CD4-positive, alpha-beta memory T cell (primary cell): ENCODE results near the gene TEAD1. TPM values are rescaled to one million over a fixed set of nuclear protein-coding genes. Genes with fewer than 3 reads are reported as not detected.

ENCODE experiments used
- CTCF ChIA-PET: fragments of 350-600 bp; sonication (Branson Sonifier 250); formaldehyde crosslinking; loops from one replicate; lab custom pipeline; 2021; ENCODE audit warnings: inconsistent platforms; ENCODE audit not compliant: partially characterized antibody; lab: Charles Lee
- POLR2A ChIA-PET: fragments of 350-600 bp; sonication (Branson Sonifier 250); formaldehyde crosslinking; loops from one replicate; lab custom pipeline; 2021; ENCODE audit not compliant: partially characterized antibody; lab: Charles Lee
- DNase-seq, 5 donors: peaks; one replicate each; pipeline versions ENCODE4 v3.0.0 to v3.0.0-alpha.2; 2020 to 2022; ENCODE audit warnings: mixed read lengths in 1 of 5
- H3K27ac ChIP-seq: one replicate; pipeline ENCODE4 v1.7.0; 2013; ENCODE audit warnings: low read depth, low read length
- H3K27me3 ChIP-seq: 2 replicates; pipeline ENCODE4 v1.7.0; 2013; ENCODE audit warnings: mild to moderate bottlenecking, low read length, moderate library complexity; ENCODE audit not compliant: insufficient read depth
- H3K36me3 ChIP-seq: 2 replicates; pipeline ENCODE4 v1.7.0; 2013; ENCODE audit warnings: mild to moderate bottlenecking, low read length, moderate library complexity; ENCODE audit not compliant: insufficient read depth
- H3K4me1 ChIP-seq: 2 replicates; pipeline ENCODE4 v1.7.0; 2013; ENCODE audit warnings: mild to moderate bottlenecking, low read length, moderate library complexity; ENCODE audit not compliant: insufficient read depth
- H3K4me3 ChIP-seq, 2 donors: one replicate each; pipeline ENCODE4 v1.7.0; 2013; ENCODE audit warnings: low read length in 2 of 2, mild to moderate bottlenecking in 1 of 2
- H3K9me3 ChIP-seq, 2 donors: one replicate each; pipeline ENCODE4 v1.7.0; 2013; ENCODE audit warnings: low read length in 2 of 2, control low read depth in 1 of 2; ENCODE audit not compliant: control insufficient read depth in 1 of 2
- H3K27ac Mint-ChIP-seq, 7 donors: one replicate each; pipeline ENCODE4 v1.8.0; 2020 to 2021; ENCODE audit warnings: mixed read lengths in 7 of 7, mild to moderate bottlenecking in 6 of 7, inconsistent platforms in 3 of 7, moderate library complexity in 3 of 7
- H3K27me3 Mint-ChIP-seq, 2 donors: one replicate each; pipeline ENCODE4 v1.8.0; 2020 to 2021; ENCODE audit warnings: mixed read lengths in 2 of 2
- H3K36me3 Mint-ChIP-seq, 2 donors: one replicate each; pipeline ENCODE4 v1.8.0; 2020 to 2021; ENCODE audit warnings: mixed read lengths in 2 of 2, inconsistent platforms in 1 of 2, mild to moderate bottlenecking in 1 of 2
- H3K4me1 Mint-ChIP-seq, 4 donors: one replicate each; pipeline ENCODE4 v1.8.0; 2020 to 2021; ENCODE audit warnings: mixed read lengths in 4 of 4, mild to moderate bottlenecking in 1 of 4
- H3K4me3 Mint-ChIP-seq, 8 donors: one replicate each; pipeline ENCODE4 v1.8.0; 2020 to 2021; ENCODE audit warnings: mixed read lengths in 8 of 8, mild to moderate bottlenecking in 7 of 8, moderate library complexity in 6 of 8, inconsistent platforms in 3 of 8
- H3K9me3 Mint-ChIP-seq, 8 donors: one replicate each; pipeline ENCODE4 v1.8.0; 2020 to 2021; ENCODE audit warnings: mixed read lengths in 8 of 8, mild to moderate bottlenecking in 5 of 8, inconsistent platforms in 3 of 8, moderate library complexity in 1 of 8
- intact Hi-C: fragments of 100-400 bp; cut with micrococcal nuclease; formaldehyde crosslinking; loops from one replicate; pipeline ENCODE4 v1.15.1; 2023
- polyA plus RNA-seq, 2 donors: library from polyadenylated mRNA; unstranded; fragments of 300-500 nt; fragmentation: Illumina TruSeq; gene quantifications; one replicate each; pipeline ENCODE4 v1.2.3, GENCODE V29; 2021
- total RNA-seq, 2 experiments: library from RNA; stranded (reverse); gene quantifications; one replicate each; pipeline ENCODE4 v1.2.3, GENCODE V29; 2021

The TEAD1 gene
- total and polyA plus RNA-seq, 4 experiments from 2014 or later, result 0.15 to 1.1 (median 0.52) TPM; not detected in 1

DNA sequence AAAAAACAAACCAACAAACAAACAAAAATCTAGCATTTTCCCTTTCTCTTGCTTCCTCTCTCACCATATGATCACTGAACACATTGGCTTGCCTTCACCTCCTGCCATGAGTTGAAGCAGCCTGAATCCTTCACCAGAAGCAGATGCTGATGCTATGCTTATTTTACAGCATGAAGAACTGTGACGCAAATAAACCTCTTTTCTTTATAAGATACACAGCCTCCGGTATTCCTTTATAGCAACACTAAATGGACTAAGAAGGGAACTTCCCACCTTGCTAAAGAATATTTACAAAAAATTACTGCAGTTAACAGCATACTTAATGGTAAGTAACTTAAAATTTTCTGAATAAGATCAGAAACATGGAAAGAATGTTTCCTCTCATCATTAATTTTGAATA lies 27.7 kb upstream of the TEAD1 start:
- Histone ChIP-seq H3K27ac (no peak overlapping the region), H3K36me3 (no peaks in the 10 kb centered on the region), H3K4me1 (no peaks in the 10 kb centered on the region), H3K9me3 (no peaks in the 10 kb centered on the region), H3K4me3 (no peak overlapping the region), H3K27me3 (no peaks in the 10 kb centered on the region)
- no peak for DNase-seq
- no peaks in the 10 kb centered on the region for H3K36me3 Mint-ChIP-seq
- peaks cover 1 to 5% of the 10 kb centered on the region in 2 donors for H3K27me3 Mint-ChIP-seq
- no peak overlapping the region for H3K4me3 Mint-ChIP-seq
- peaks cover 0 to 5% (median 0%) of the 10 kb centered on the region in 8 donors for H3K9me3 Mint-ChIP-seq
- ChIA-PET CTCF (no interaction called here), POLR2A (no interaction called here)
- H3K4me1 Mint-ChIP-seq, result peaks cover 0 to 4% (median under 1%) of the 10 kb centered on the region in 4 donors
- H3K27ac Mint-ChIP-seq, result no peak overlapping the region
- intact Hi-C loops, result no loop called here

DNA sequence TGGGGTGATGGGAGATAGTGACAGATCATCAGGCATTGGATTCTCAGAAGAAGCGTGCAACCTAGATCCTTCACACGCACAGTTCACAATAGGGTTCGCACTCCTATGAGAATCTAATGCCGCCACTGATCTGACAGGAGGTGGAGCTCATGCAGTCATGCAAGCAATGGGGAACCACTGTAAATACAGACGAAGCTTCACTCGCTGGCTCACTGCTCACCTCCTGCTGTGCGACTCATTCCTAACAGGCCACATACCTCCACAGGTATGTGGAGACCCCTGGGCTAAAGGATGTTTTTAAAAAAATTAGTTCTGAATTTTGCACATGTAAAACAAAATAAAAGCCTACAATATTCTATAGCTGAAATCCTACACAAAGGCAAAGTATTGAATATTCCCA lies 20.5 kb upstream of the TEAD1 start:
- H3K36me3 ChIP-seq, result no peaks in the 10 kb centered on the region
- H3K36me3 Mint-ChIP-seq, result peaks cover 2 to 6% of the 10 kb centered on the region in 2 donors
- peaks cover 0 to 23% (median 15%) of the 10 kb centered on the region in 8 donors for H3K9me3 Mint-ChIP-seq
- peaks cover 0 to 2% (median under 1%) of the 10 kb centered on the region in 4 donors for H3K4me1 Mint-ChIP-seq
- peaks cover 0 to 2% of the 10 kb centered on the region in 2 donors for H3K27me3 Mint-ChIP-seq
- no peak for DNase-seq
- no peak overlapping the region for H3K4me3 ChIP-seq
- H3K27me3 ChIP-seq, result no peaks in the 10 kb centered on the region
- POLR2A ChIA-PET, result no interaction called here
- H3K27ac ChIP-seq, result no peak overlapping the region
- no peaks in the 10 kb centered on the region for H3K4me1 ChIP-seq
- intact Hi-C loops, result no loop called here
- no peaks in the 10 kb centered on the region for H3K9me3 ChIP-seq
- H3K4me3 Mint-ChIP-seq, result no peak overlapping the region
- H3K27ac Mint-ChIP-seq, result no peak overlapping the region
- CTCF ChIA-PET, result no interaction called here

DNA sequence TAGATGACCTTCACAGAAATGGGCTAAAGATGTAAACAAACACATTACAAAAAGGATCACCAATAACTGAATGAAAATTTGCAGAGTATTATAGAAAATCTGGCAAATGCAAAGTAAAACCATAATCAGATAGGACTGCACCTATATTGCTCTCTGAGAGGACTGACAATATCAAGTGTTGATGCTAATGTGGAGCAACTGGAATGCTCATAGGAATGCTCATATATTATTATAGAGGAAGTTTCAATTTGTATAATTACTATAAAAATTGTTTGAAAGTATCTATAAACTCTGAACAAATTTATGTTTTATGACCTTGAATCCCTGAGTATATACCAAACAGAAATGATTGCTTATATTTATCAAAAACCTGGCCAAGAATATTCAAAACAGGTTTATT lies 18.4 kb upstream of the TEAD1 start:
- Mint-ChIP-seq H3K27me3 (peaks cover 8 to 13% of the 10 kb centered on the region in 2 donors), H3K4me3 (no peak overlapping the region), H3K36me3 (peaks cover 2 to 6% of the 10 kb centered on the region in 2 donors), H3K9me3 (peaks cover 3 to 25% (median 15%) of the 10 kb centered on the region in 8 donors), H3K4me1 (peaks cover 0 to under 1% (median 0%) of the 10 kb centered on the region in 4 donors), H3K27ac (no peak overlapping the region)
- Histone ChIP-seq H3K4me3 (no peak overlapping the region), H3K9me3 (no peaks in the 10 kb centered on the region), H3K27me3 (no peaks in the 10 kb centered on the region), H3K4me1 (no peaks in the 10 kb centered on the region), H3K36me3 (no peaks in the 10 kb centered on the region), H3K27ac (no peak overlapping the region)
- ChIA-PET POLR2A (no interaction called here), CTCF (no interaction called here)
- intact Hi-C loops, result no loop called here
- DNase-seq, result no peak

- Histone ChIP-seq H3K4me3 (no peak overlapping the region), H3K27me3 (no peaks in the 10 kb centered on the region), H3K27ac (no peak overlapping the region), H3K9me3 (no peaks in the 10 kb centered on the region), H3K4me1 (no peaks in the 10 kb centered on the region), H3K36me3 (no peaks in the 10 kb centered on the region)
- CTCF ChIA-PET, result no interaction called here
- H3K4me3 Mint-ChIP-seq, result no peak overlapping the region
- POLR2A ChIA-PET, result no interaction called here
- DNase-seq, result no peak
- H3K9me3 Mint-ChIP-seq, result peaks cover 3 to 25% (median 15%) of the 10 kb centered on the region in 8 donors
- no peak overlapping the region for H3K27ac Mint-ChIP-seq
- intact Hi-C loops, result no loop called here
- peaks cover 2 to 6% of the 10 kb centered on the region in 2 donors for H3K36me3 Mint-ChIP-seq
- H3K4me1 Mint-ChIP-seq, result no peaks in the 10 kb centered on the region
- H3K27me3 Mint-ChIP-seq, result peaks cover 13 to 17% of the 10 kb centered on the region in 2 donors
These were observed 16.9 kb upstream of the TEAD1 start for GRCh38 chr11:12657336-12657735.

DNA sequence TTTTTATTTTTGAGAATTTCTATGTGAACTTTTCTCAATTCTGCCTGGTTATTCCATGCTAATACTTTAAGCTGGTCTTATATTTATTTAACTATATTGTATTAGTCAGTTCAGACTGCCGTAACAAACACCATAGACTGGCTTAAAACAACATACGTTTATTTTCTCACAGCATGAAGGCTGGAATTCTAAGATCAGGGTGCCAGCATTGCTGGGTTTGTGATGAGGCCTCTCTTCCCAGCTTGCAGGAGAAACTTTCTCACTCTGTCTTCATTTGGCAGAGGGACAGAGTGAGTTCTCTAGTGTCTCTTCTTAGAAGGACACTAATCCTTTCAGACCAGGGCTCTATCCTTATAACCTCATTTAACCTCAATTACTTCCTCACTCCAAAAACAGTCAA lies 16.2 kb upstream of the TEAD1 start:
- H3K4me1 Mint-ChIP-seq, result no peaks in the 10 kb centered on the region
- POLR2A ChIA-PET, result no interaction called here
- H3K27ac Mint-ChIP-seq, result no peak overlapping the region
- Histone ChIP-seq H3K9me3 (no peaks in the 10 kb centered on the region), H3K36me3 (no peaks in the 10 kb centered on the region), H3K27ac (no peak overlapping the region), H3K4me3 (no peak overlapping the region), H3K27me3 (no peaks in the 10 kb centered on the region), H3K4me1 (no peaks in the 10 kb centered on the region)
- peaks cover 2 to 6% of the 10 kb centered on the region in 2 donors for H3K36me3 Mint-ChIP-seq
- H3K27me3 Mint-ChIP-seq, result peaks cover 13 to 17% of the 10 kb centered on the region in 2 donors
- DNase-seq, result no peak
- intact Hi-C loops, result no loop called here
- CTCF ChIA-PET, result interaction anchor here (0.6 kb wide), 1 partner anchor 12 kb away, joined by 5 read pairs; no protein-coding TSS in a partner anchor
- H3K9me3 Mint-ChIP-seq, result peaks cover 3 to 25% (median 15%) of the 10 kb centered on the region in 8 donors
- H3K4me3 Mint-ChIP-seq, result no peak overlapping the region

DNA sequence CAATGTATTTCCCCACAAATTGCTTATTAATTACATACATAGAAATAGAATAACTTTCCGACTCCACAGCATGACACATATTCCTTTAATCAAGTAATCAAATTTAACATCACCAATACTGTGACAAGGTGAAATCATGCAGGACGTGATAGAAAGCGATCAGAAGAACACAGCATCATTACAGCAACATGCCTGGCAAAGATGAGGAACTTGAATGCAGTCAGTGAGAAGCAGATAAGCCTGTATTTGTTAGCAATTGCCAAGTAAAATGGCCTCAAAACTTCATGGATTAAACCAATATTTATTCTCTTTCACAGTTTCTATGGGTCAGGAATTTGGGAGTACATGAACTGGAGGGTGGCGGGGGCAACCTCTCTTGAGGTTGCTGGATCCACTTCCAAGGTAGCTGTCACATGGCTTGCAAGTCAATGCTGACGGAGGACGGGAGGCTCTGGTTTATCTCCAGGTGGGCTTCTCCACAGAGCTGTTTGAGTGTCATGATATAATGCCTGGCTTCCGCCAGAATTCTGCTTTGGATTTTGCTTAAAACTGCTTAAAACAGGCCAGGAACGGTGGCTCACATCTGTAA lies 12.0 kb upstream of the TEAD1 start:
- H3K27ac Mint-ChIP-seq, result no peak overlapping the region
- peaks cover 0 to 11% (median 5%) of the 10 kb centered on the region in 8 donors for H3K9me3 Mint-ChIP-seq
- H3K4me1 Mint-ChIP-seq, result no peaks in the 10 kb centered on the region
- H3K36me3 Mint-ChIP-seq, result peaks cover 0 to 6% of the 10 kb centered on the region in 2 donors
- intact Hi-C loops, result no loop called here
- Histone ChIP-seq H3K9me3 (no peaks in the 10 kb centered on the region), H3K27ac (no peak overlapping the region), H3K27me3 (peaks cover 6% of the 10 kb centered on the region), H3K4me1 (no peaks in the 10 kb centered on the region), H3K4me3 (no peak overlapping the region), H3K36me3 (no peaks in the 10 kb centered on the region)
- ChIA-PET POLR2A (no interaction called here), CTCF (no interaction called here)
- peaks cover 29 to 35% of the 10 kb centered on the region in 2 donors for H3K27me3 Mint-ChIP-seq
- no peak overlapping the region for H3K4me3 Mint-ChIP-seq
- no peak for DNase-seq

DNA sequence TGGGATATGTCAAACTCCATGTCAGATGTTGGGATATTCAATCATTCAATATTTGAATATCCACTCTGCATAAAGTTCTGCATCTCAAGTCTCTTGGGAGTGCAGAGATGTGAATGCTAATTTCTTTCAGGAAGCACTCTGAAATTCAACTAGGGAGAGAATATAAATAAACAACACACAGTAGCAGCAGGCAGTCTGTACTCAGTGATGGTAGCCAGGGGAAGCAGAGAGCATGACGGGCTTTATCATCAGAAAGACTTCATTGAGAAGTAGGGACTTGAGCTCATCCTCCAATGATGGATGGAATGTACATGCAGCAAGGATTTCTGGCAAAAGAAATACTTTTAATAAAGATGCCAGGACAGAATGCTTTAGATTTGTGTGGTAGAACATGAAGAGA lies 9.8 kb upstream of the TEAD1 start:
- Mint-ChIP-seq H3K27me3 (peaks cover 43 to 49% of the 10 kb centered on the region in 2 donors), H3K4me1 (no peaks in the 10 kb centered on the region), H3K36me3 (no peaks in the 10 kb centered on the region), H3K4me3 (no peak overlapping the region), H3K9me3 (peaks cover 2 to 9% (median 6%) of the 10 kb centered on the region in 8 donors), H3K27ac (no peak overlapping the region)
- no peaks in the 10 kb centered on the region for H3K9me3 ChIP-seq
- H3K4me1 ChIP-seq, result no peaks in the 10 kb centered on the region
- intact Hi-C loops, result no loop called here
- DNase-seq, result no peak
- no peak overlapping the region for H3K27ac ChIP-seq
- H3K27me3 ChIP-seq, result peaks cover 6% of the 10 kb centered on the region
- no peaks in the 10 kb centered on the region for H3K36me3 ChIP-seq
- ChIA-PET CTCF (no interaction called here), POLR2A (no interaction called here)
- H3K4me3 ChIP-seq, result no peak overlapping the region
